ENCODE results near the gene ITGB8.
"Not testable (repeated sequence)": the region's sequence is repeated elsewhere in the genome, so short reads cannot be mapped to it uniquely, and the experiment has no call there.

The ITGB8 gene

DNA sequence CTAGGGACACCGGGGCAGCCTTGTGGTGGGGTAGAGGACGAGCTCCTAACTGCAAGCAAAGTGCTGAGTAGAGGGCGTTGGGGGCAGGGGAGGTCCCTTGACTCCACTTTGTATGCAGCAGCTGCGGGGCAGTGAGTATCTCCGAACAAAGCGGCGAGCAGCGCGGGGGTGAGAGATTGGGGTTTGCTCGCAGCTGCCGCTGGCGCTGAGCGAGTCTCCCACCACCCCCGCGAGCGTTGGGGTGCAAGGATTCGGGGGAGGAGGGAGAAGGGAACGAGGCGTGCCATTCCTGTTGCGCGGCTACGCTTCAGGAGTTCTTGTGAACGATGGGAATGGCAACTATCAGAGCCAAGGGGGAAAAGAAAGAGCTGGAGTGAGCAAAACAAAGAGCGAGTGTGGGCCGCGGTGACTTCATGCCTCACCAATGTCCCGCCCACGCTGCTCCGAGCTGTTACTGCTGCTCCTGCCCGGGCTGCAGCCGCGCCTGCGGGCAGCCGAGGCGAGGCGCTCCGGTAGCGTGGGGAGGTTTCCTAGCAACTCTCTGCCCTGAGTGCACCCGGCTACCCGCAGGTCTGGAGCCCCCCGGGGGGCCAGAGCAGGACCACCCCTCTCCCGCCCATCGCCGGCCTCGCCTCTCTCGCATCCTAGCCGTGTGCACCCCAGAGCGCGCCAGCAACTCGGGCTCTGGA, at the start of gene ITGB8:
TSS of gene ITGB8 (plus strand) at position 662 of the 689 bp plus-strand sequence. CDS start 907 bp downstream, outside the sequence.
- peak; percentile 87 for DNase-seq (ENCODE audit: low spot score)

DNA sequence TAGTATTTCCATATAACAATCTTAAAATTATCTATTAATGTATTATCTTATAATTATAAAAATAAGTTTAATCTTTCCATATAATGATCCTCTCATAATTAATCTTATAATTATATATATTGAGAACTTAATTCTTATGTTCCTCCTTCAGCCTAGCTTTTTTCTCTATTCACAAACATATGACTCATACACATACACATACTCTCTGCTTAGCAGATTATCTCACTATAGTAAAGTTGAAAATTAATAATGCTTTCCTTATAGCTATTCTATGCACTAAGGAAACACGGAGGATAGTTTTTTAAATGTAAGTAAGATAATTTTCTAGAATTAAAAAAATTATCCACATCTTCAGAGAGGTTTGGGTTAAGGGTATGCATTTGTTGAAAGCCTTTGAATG, 47.7 kb upstream of the ITGB8 start:
- no peak for DNase-seq (ENCODE audit: low spot score)

DNA sequence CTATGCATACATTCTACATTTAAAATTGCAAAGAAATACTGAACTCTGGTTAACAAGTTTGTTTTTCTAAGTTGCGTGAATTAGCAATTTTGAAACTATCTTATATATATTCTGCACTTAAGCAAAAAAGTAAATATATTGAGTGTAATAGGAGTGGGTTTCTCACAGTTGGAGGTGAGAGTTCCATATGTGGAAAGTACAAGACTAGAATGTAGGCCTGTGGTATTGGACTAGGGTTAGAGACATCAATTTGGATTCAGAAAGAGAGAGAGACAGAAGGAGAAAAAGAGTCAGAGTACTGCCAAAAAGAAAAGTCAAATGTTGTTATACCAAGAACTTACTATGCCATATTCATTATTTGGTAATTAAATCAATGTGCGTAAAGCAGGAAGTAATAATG, 47.3 kb upstream of the ITGB8 start:
- no peak for DNase-seq (ENCODE audit: low spot score)

GRCh38 chr7:20284003-20284770, 46.5 kb upstream of the ITGB8 start:
- DNase-seq (ENCODE audit: low spot score), result no peak

GRCh38 chr7:20284771-20285143, 45.9 kb upstream of the ITGB8 start:
- no peak for DNase-seq (ENCODE audit: low spot score)

GRCh38 chr7:20287317-20287716, 43.4 kb upstream of the ITGB8 start:
- no peak for DNase-seq (ENCODE audit: low spot score)

GRCh38 chr7:20288036-20288435, 42.7 kb upstream of the ITGB8 start:
- no peak for DNase-seq (ENCODE audit: low spot score)

GRCh38 chr7:20290505-20291111, 40.1 kb upstream of the ITGB8 start:
- no peak for DNase-seq (ENCODE audit: low spot score)

DNA sequence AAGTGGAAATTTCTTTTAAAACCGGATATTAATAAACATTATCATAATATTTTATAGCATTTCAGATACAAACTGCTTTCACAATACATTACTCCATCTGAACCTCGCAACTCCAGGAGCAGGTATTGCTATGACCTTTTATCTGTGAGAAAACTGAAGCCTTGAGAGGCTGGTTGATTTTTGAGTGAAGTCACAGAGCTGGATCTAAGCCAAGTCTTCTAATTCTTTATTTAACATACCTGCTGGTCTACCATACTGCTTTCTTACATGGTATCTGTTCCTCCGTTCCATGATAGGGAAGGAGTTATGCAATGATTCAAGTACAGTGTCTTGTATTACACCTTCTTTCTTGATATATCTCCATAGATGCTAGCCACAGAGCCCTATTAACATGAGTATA, 37.4 kb upstream of the ITGB8 start:
- no peak for DNase-seq (ENCODE audit: low spot score)

DNA sequence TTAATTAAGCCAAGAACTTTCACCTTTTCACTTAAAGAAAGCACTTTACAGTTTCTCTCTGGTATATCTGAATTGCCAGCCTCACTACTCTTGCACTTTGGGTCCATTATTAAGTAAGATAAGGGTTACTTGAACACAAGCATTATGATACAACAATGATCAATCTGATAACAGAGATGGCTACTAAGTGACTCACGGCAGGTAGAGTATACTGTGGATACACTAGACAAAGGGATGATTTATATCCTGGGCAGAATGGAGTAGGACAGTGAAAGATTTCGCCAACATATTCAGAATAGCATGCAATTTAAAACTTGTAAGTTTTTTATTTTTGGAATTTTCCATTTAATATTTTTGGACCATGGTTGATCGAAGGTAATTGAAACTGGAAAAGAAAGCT, 34.3 kb upstream of the ITGB8 start:
- DNase-seq (ENCODE audit: low spot score), result no peak

DNA sequence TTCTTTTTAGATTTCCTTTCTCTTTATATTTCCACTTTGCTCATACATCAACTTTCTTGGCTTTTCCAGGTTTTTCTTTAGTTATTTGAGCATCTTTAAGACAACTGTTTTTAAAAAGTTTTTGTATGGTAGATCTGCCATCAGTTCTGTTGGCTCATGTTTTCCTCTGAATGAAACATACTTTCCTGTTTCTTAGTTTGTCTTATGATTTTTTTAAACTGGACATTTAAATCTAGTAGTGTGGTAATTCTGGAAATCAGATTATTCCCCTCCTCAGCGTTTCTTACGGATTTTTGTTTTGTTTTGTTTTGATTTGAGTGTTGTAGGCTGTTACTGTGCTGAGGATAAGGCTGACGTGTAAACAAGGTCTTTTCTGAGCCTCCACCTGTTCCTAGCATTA, 33.8 kb upstream of the ITGB8 start:
- DNase-seq (ENCODE audit: low spot score), result no peak

DNA sequence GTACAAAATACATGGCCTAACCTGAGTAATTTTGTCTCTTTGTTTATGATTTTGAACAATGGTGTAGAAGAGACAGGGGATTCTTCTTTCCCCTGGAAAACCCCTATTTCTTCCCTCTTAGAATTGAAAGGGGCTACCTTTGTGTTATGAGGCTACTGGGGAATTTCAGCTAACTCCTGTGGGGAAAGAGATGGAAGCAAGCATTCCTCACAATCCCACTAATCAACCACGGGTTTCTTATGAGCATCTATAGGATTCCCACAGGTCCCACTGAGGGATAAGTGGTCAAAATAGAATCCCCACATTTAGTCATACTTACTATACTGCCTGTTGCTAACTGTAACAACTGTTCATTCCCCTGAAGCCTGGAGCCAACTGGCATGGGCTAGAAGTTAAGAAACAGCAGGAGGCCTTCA, 32.2 kb upstream of the ITGB8 start:
- DNase-seq (ENCODE audit: low spot score), result peak; percentile 5

GRCh38 chr7:20299145-20299544, 31.6 kb upstream of the ITGB8 start:
- DNase-seq (ENCODE audit: low spot score), result no peak

GRCh38 chr7:20299647-20300312, 30.9 kb upstream of the ITGB8 start:
- DNase-seq (ENCODE audit: low spot score), result peak; percentile 35

DNA sequence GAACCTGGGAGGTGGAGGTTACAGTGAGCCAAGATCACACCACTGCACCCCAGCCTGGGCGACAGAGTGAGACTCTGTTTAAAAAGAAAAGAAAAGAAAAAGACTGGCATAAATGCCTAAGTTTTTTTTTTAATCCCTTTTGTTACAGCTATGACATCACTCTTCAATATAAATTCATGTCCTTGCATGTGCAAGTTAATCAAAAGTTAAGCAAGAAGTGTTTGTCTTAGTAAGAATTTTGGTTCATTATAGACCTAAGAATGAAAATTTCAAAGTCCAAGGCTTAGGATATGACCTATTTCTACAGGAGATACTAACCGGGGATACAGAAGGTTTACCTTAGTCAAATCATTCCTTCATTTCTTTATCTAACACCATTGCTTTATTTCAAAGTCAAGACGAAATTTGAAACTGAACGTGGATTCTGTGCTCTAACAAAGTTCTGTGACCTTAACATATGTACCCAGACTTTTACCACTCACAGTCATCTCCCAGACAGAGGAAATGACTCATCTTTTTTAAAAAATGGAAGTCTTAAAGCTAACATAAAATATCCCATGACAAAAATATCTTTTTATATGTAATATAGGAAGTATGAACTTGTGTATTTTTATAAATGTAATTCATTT, 29.3 kb upstream of the ITGB8 start:
- no peak for DNase-seq (ENCODE audit: low spot score)

- not testable (repeated sequence) for DNase-seq (ENCODE audit: low spot score)
These were observed 28.4 kb upstream of the ITGB8 start for GRCh38 chr7:20302300-20302699.

- DNase-seq (ENCODE audit: low spot score), result no peak
These were observed 27.8 kb upstream of the ITGB8 start for GRCh38 chr7:20302891-20303290.

GRCh38 chr7:20304366-20304765, 26.3 kb upstream of the ITGB8 start:
- no peak for DNase-seq (ENCODE audit: low spot score)

GRCh38 chr7:20305726-20306125, 25.0 kb upstream of the ITGB8 start:
- no peak for DNase-seq (ENCODE audit: low spot score)

DNA sequence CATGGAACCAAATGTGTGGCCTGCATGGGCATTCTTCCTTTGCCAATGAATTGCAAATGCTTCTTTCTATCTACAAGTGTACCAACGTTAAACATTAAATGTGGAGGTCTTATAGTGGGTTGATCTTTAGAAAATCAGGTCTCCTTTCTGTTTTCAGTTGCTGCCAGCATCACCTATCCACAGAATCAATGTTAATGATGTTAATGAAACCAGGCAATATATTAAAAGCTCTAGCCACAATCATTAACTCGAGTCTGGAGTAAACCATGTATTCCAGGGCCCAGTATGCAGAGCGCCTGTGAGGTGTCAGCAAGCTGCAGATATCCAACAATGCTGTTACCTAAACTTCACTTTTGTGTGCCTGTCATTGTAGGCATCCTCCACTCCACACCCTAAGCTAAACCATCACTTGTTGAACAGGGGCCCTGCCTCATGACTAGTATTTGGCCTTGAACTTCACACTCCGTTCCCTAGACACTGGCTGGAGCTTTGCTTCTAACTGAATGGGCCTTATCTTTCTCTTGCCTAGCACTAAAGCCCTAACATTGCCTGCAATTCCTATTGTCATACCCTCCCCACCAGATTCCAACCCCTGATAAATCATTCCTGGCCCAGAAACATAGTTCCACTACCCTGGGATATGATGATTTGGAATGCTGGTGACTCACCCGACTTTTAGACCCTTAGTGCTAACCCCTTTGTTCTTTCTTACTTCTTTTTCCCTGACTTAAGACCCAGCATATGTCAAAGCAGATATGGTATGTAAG, 24.3 kb upstream of the ITGB8 start:
- DNase-seq (ENCODE audit: low spot score), result no peak

GRCh38 chr7:20307119-20307518, 23.6 kb upstream of the ITGB8 start:
- no peak for DNase-seq (ENCODE audit: low spot score)

Data from AG08395 (cell line).